DMS114 treated with DMSO at 0.1 percent for 48 hours (cell line): Measurements from ENCODE around the gene DNTT.

ENCODE experiments used
- DNase-seq: peaks from one replicate; lab custom pipeline; 2025; ENCODE audit not compliant: unreplicated experiment; lab: John Stamatoyannopoulos, UW

Gene DNTT

DNA sequence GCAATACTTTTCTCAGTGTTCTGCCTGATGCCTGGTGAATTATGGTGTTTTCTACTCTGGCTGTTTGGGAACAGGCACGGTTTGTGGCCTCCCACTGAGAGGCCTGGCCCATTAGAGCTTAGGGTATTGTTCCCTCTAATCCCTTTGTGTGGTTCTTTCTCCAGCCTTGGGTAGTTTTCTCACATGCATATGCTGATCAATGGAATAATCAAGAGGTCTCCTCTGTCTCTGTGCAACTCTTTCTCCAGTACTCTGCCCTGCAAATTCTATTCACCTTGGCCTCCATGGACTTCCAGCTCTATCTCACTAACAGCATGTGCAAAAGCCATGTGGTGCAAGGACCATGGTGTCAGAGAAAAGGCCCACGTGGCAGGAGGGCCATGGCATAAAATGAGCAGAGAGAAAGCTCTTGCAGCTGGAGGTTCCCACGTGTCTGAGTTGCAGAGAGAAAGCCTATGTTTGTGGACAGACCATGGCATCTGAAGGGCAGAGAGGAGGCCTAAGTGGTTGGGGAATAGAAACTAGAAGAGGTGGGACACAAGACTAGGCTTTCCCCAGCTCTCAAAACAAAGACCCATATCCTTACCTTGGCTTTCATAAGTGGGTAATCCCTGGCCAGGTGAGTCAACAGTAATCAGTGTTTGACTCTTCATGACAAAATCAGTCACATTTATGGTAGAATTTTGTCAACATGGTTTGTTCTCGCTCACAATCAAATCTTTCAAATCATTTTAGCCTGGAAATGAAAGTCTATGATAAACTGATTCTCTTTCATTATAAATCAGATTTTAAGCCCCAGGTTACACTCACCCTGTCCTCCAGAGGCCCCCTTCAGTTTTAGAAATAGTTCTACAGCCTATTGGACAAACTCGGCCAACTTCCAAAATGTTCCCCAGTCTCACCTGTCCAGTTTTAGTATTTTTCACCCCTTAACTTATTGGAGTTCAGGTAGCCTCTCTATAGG, 37.3 kb downstream of the DNTT start:
- no peak for DNase-seq

DNA sequence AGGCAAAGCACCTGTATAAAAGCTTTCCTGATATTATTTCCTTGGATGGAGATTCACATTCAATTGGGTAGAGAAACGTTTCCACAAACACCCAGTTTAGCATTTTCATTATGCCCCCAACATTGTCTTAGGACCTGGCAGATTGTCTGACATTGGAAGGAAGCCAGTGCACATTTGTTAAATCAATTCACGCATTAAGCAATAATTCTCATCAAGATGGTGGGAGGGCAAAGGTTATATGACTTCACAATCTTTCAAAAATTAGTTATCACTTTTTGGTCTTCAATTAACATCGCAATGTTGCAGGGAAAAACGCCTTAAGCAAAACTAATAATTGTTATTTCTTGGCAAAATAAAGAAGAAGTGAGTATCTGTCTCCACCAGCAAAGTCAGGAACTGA, 38.2 kb downstream of the DNTT start:
- DNase-seq = no peak

DNA sequence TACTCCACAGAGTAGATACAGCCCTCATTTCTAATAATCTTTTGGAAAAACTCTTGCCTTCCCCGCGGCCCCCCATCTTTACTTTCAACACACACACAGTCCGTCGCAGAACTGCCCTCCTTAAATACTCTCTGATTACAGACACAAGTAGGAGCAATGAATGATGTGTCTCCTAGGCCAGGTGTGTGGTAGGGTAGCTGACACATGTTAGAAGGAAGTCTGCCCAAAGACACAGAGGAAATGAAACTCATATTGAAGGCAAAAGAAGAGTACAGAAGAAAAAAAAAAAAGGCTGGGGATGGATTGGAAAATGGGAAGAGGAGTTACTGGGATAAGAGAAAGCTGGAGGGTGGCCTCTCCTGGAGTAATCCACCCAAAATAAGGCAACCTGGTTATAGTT, 39.9 kb downstream of the DNTT start:
- DNase-seq = no peak

GRCh38 chr10:96345222-96345621, 41.0 kb downstream of the DNTT start:
- DNase-seq = no peak

DNA sequence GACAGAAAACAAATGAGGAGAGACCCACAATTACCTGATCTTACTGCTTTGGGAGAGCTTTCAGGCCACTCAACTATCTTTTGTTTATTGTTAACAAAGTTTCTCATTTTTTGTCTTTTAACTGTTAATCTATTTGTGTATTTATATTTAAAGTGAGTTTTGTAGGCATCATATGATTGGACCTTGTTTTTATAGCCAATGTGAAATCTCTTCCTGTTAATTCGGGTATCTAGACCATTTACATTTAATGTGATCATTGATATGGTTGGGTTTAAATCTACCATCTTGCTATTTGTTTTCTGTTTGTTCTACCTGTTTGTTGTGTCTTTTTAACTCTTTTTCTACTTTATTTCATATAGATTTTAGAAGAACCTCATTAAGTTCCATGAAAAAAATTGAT, 42.1 kb downstream of the DNTT start:
- DNase-seq = no peak

GRCh38 chr10:96352027-96352426, 47.8 kb downstream of the DNTT start:
- no peak for DNase-seq

DNA sequence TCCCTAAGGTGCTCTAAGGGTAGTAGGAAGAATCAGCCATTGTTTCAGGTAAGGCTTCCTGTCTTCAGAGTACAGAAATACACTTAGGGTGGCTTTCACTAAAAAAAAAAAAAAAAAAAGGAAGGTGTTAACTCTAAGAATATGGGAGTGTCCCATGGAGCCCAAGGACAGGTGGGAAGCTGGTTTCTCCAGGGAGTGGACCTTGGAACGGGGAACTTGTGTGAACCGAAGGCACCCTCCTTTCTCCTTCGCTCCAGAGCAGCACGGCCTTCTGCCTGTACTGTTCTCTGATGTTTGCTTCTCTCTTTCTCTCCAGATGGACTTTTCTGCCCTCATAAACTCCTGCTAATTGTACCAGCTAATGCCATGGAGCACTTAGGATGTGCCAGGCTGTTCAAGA, 48.3 kb downstream of the DNTT start:
- DNase-seq = no peak

DNA sequence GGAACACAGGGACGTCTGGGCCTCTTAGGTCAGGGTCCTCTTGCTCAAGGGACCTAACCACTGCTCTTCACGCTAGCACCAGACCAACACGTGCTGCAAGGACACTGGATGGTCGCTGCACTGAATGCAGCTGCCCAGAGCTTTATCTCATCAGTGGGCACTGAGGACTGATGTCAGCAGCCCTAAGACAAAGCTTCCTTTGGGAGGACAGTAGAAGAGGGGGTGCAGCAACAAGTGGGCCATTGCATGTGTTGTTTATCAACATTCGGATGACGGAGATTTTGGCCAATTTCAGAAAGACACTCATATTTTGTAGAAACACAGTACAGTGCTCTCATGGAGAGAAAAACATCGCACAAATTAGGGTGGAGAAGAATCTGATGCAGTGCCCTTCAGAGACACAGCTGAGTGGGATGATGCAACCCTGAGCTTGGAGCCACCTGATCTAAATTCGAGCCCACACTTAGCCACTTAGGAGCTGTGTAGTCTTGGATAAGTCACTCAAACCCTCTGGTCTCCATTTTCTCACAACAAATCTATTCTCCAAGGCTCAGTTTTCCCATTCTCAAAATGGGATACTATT, 52.9 kb downstream of the DNTT start:
- no peak for DNase-seq

- DNase-seq = no peak
Observed at GRCh38 chr10:96358851-96359540, 54.8 kb downstream of the DNTT start, which contains the start of gene OPALIN. Gene OPALIN, minus strand, starts transcription at chr10:96359002. Its CDS starts 106 bp downstream, at chr10:96358896.

GRCh38 chr10:96359616-96360015, 55.4 kb downstream of the DNTT start:
- no peak for DNase-seq

- no peak for DNase-seq
Observed at GRCh38 chr10:96360331-96360730, 56.1 kb downstream of the DNTT start.

GRCh38 chr10:96360766-96361165, 56.5 kb downstream of the DNTT start:
- no peak for DNase-seq

- DNase-seq = no peak
Observed at GRCh38 chr10:96365571-96365970, 61.3 kb downstream of the DNTT start.

DNA sequence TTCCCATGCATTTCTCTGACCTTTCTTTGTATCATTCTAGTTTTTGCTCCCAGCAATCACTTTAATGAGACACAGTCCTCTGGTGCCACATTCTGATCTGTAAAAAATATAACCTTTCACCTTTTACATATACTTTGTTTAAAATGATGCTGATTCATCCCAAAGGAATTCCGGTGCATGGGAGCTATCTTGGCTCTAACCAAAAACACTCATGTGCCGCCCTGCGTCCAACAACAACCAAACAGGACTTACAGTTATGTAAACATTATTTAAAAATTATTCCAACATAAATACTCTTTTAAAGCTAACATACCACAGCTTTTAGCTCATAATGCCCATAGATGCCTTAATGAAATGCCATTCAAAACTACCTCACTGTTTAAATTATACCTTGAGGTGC, 62.3 kb downstream of the DNTT start:
- DNase-seq = no peak

GRCh38 chr10:96367470-96367869, 63.2 kb downstream of the DNTT start:
- no peak for DNase-seq

DNA sequence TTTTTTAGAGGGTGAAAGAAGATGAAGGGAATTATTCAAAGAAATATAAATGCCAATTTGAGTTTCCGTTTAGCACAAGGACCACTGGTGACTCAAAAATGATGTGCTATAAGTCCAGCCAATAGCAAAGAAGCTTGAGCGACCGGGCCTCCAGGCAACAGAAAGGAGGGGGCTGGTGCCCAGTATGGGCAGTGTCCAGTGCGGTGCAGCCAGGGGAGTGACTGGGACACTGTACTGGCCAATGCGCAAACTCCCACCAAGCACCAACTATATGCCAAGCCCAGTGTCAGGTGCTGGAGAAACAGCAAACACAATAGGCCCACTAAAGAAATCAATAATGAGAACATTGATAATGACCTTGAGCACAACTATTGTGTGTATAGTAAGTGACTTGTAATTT, 64.7 kb downstream of the DNTT start:
- DNase-seq = no peak

GRCh38 chr10:96369890-96370583, 65.8 kb downstream of the DNTT start:
- no peak for DNase-seq

DNA sequence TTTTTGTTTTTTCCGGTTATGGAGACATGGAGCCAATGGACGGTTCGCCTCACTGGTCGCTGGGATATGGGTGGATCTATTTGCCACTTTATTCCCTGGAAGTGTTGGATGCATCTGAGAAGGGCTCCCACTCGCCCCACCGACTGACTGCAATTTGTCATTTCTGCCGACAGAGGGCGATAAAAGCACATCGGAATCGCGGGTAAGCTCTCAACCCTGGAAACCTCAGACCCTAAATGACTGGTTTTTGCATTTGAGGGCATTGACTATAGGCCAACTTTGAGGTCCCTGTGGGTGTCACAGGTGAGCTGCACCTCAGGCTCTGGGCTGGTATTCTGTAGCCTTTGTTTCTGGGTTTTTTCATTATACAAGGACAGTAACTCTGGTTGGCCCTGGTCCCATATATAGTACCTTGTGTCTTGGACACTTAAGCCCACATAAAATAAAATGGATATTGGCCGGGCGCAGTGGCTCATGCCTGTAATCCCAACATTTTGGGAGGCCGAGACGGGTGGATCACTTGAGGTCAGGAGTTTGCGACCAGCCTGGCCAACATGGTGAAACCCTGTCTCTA, 66.4 kb downstream of the DNTT start:
- peak; percentile 23 for DNase-seq

- no peak for DNase-seq
Observed at GRCh38 chr10:96371356-96371755, 67.1 kb downstream of the DNTT start.

- DNase-seq = no peak
Observed at GRCh38 chr10:96374004-96374403, 69.8 kb downstream of the DNTT start.

GRCh38 chr10:96374639-96374984, 70.4 kb downstream of the DNTT start:
- no peak for DNase-seq
